ENCODE results near the gene TREML1. TPM values are rescaled to one million over a fixed set of nuclear protein-coding genes. Genes with fewer than 3 reads are reported as not detected.
A peak's percentile ranks its signal among the peaks of the same experiment; 100 is the strongest.

The TREML1 gene
- total and polyA plus RNA-seq, 2 of the 8 experiments (the other 6 are each of a cell fraction or from before 2014, with no cell fraction given): 0.08 TPM; not detected in 1

GRCh38 chr6:41157323-41157722 lies 3.2 kb upstream of the TREML1 start:
- H3K4me1 ChIP-seq (replicated peaks in 1 of 4; ENCODE audit: control insufficient read depth in 3 of 4, insufficient read depth in 4 of 4, low read length in 3 of 4): peaks cover 0 to 6% (median 0%) of the 10 kb centered on the region in 4 experiments; a peak in 1 of 7 replicates
- H3K79me1 ChIP-seq (ENCODE audit: low read depth, low read length): no peaks in the 10 kb centered on the region
- no peak overlapping the region for H3K18ac ChIP-seq (ENCODE audit: extremely low read depth, low read length)
- no peak overlapping the region for H3K14ac ChIP-seq (ENCODE audit: insufficient read length)
- H3K9ac ChIP-seq (replicated peaks in 1 of 4; ENCODE audit: extremely low read depth in 1 of 4, low read depth in 3 of 4, low read length in 3 of 4): no peak overlapping the region
- no peak overlapping the region for H4K8ac ChIP-seq (ENCODE audit: extremely low read depth, insufficient read depth, low read length)
- no peak overlapping the region for H2AK5ac ChIP-seq (ENCODE audit: low read depth, low read length)
- no peak overlapping the region for H3K4me2 ChIP-seq (ENCODE audit: insufficient read depth in 1 of 2, low read depth in 2 of 2, low read length in 2 of 2)
- H3K4me3 ChIP-seq (ENCODE audit: extremely low read depth in 1 of 4, insufficient read depth in 2 of 4, low read depth in 3 of 4, low read length in 4 of 4): no peak overlapping the region
- no peak overlapping the region for H4K5ac ChIP-seq (ENCODE audit: insufficient read length, low read depth, low read length)
- H3K27me3 ChIP-seq (replicated peaks in 1 of 4; ENCODE audit: control insufficient read depth in 3 of 4, extremely low read depth in 1 of 4, insufficient read depth in 3 of 4, low read length in 3 of 4): no peaks in the 10 kb centered on the region
- no peak overlapping the region for H3K4ac ChIP-seq (replicated peaks; ENCODE audit: insufficient read length, low read depth, low read length)
- DNase-seq (ENCODE audit: low read depth in 1 of 2, low spot score in 2 of 2) (peak in 1 of 2 experiments; percentile 10), FAIRE-seq (no peak)
- TF ChIP-seq RAD21 (IDR thresholded peaks at IDR 0.05 in 1 of 2, conservative IDR thresholded peaks at IDR 0.05 in 1 of 2; ENCODE audit: low read depth in 2 of 2, low read length in 2 of 2): no peak
- TF ChIP-seq SP1 (IDR thresholded peaks at IDR 0.05; ENCODE audit: low read depth, low read length): no peak
- TF ChIP-seq TAF1 (IDR thresholded peaks at IDR 0.05; ENCODE audit: low read depth, low read length): no peak
- TF ChIP-seq KDM5A (IDR thresholded peaks at IDR 0.05; ENCODE audit: low read length): no peak
- TF ChIP-seq RBBP5 (IDR thresholded peaks at IDR 0.05; ENCODE audit: borderline replicate concordance, low read depth, low read length): no peak
- TF ChIP-seq SUZ12 (IDR thresholded peaks at IDR 0.05; ENCODE audit: low read length): no peak
- no peak for TF ChIP-seq ASH2L (IDR thresholded peaks at IDR 0.05; ENCODE audit: low read length)
- no peak for TF ChIP-seq CBX5 (IDR thresholded peaks at IDR 0.05; ENCODE audit: low read depth, low read length)
- H2BK12ac ChIP-seq (ENCODE audit: low read depth, low read length): no peak overlapping the region
- no peak overlapping the region for H2BK5ac ChIP-seq (ENCODE audit: low read depth, low read length)
- H3K23me2 ChIP-seq (ENCODE audit: low read depth, low read length): no peaks in the 10 kb centered on the region
- no peak overlapping the region for H2BK15ac ChIP-seq (ENCODE audit: low read length)
- H4K91ac ChIP-seq (replicated peaks; ENCODE audit: insufficient read length, low read length): no peak overlapping the region
- no peaks in the 10 kb centered on the region for H3K36me3 ChIP-seq (ENCODE audit: control insufficient read depth in 2 of 4, insufficient read depth in 4 of 4, low read length in 3 of 4)
- H2BK120ac ChIP-seq (replicated peaks; ENCODE audit: low read depth, low read length): no peak overlapping the region
- H2BK20ac ChIP-seq (ENCODE audit: low read length): no peak overlapping the region
- H3K56ac ChIP-seq (replicated peaks; ENCODE audit: insufficient read length, low read depth, low read length): no peak overlapping the region
- POLR2A ChIA-PET (ENCODE audit: partially characterized antibody): interaction anchor here (0.7 kb wide), 1 partner anchor 8 kb away, joined by 3 read pairs; no protein-coding TSS in a partner anchor
- H3K23ac ChIP-seq (ENCODE audit: insufficient read length): no peak overlapping the region
- H3K27ac ChIP-seq (ENCODE audit: low read depth, low read length): no peak overlapping the region
- CTCF ChIA-PET (ENCODE audit: partially characterized antibody): interaction anchor here (1.2 to 1.4 kb wide), 2 partner anchors 23 to 25 kb away, joined by 4 to 6 read pairs; no protein-coding TSS in a partner anchor
- H4K20me1 ChIP-seq (replicated peaks in 1 of 2; ENCODE audit: control insufficient read depth in 1 of 2, insufficient read depth in 2 of 2, low read length in 2 of 2): no peaks in the 10 kb centered on the region
- H2AFZ ChIP-seq (ENCODE audit: low read length): no peak overlapping the region
- H3K9me3 ChIP-seq (ENCODE audit: insufficient read depth in 2 of 2, low read depth in 1 of 2, low read length in 1 of 2): no peaks in the 10 kb centered on the region
- H3K79me2 ChIP-seq (ENCODE audit: control insufficient read depth in 1 of 2, insufficient read depth in 2 of 2, low read length in 2 of 2): no peaks in the 10 kb centered on the region
- WGBS, 2 experiments (ENCODE audit: extremely low coverage in 1 of 2, insufficient coverage in 1 of 2, insufficient read length in 1 of 2, insufficient replicate concordance in 2 of 2, low coverage in 1 of 2, low lambda C conversion rate in 2 of 2, missing lambda C conversion rate in 1 of 2): 84% methylated on average over 5 of the region's 5 CpGs; no CpG with 5 or more reads in 1 of the 2 experiments
